ENCODE results near the gene ABRACL.

The ABRACL gene

GRCh38 chr6:139016337-139017213 lies 12.0 kb upstream of the ABRACL start:
- TF ChIP-seq, protein P1, sequence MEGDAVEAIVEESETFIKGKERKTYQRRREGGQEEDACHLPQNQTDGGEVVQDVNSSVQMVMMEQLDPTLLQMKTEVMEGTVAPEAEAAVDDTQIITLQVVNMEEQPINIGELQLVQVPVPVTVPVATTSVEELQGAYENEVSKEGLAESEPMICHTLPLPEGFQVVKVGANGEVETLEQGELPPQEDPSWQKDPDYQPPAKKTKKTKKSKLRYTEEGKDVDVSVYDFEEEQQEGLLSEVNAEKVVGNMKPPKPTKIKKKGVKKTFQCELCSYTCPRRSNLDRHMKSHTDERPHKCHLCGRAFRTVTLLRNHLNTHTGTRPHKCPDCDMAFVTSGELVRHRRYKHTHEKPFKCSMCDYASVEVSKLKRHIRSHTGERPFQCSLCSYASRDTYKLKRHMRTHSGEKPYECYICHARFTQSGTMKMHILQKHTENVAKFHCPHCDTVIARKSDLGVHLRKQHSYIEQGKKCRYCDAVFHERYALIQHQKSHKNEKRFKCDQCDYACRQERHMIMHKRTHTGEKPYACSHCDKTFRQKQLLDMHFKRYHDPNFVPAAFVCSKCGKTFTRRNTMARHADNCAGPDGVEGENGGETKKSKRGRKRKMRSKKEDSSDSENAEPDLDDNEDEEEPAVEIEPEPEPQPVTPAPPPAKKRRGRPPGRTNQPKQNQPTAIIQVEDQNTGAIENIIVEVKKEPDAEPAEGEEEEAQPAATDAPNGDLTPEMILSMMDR (IDR thresholded peaks at IDR 0.05), result no peak

DNA sequence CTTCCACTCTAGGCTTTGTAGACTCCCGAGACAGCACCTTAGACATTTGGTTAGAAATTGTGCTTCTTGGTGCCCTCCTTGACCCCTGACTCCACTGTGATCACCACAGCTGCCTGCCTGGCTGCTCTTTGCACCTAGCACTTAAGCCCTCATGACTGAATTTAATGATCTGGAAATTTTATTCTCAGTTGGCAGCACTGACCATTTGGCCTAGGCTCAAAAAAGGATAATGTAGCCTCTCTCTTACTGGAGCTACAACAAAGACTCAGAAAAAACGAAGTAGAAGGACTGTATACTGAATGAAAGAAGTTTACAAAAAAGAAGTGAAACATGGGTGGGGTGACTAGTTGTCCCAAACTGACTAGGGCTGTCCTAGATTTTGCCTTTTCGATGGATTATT lies 11.3 kb upstream of the ABRACL start:
- TF ChIP-seq, protein P1 (IDR thresholded peaks at IDR 0.05), result no peak

DNA sequence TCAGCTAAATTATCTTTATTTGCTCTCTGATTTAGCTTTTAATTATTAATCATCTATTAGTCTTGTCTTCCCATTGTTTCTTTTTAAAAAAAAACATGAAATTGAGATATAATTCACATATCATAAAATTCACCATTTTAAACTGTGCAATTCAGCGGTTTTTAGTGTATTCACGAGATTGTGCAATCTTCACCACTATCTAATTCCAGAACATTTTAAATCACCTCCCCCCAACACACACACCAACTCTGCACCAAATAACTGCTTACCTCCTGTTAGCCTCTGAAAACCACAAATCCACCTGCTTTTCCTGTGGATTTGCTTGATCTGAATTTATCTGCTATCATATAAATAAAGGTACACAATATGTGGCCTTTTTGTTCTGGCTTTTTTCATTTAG lies 8.8 kb upstream of the ABRACL start:
- TF ChIP-seq, protein P1 (IDR thresholded peaks at IDR 0.05), result no peak

GRCh38 chr6:139020689-139021088 lies 7.9 kb upstream of the ABRACL start:
- TF ChIP-seq, protein P1 (IDR thresholded peaks at IDR 0.05), result no peak

- TF ChIP-seq, protein P1 (IDR thresholded peaks at IDR 0.05), result no peak
Observed at GRCh38 chr6:139027620-139028182, 844 bp upstream of the ABRACL start.

- TF ChIP-seq, protein P1 (IDR thresholded peaks at IDR 0.05), result no peak
Observed at GRCh38 chr6:139028215-139028657, 309 bp upstream of the ABRACL start.

DNA sequence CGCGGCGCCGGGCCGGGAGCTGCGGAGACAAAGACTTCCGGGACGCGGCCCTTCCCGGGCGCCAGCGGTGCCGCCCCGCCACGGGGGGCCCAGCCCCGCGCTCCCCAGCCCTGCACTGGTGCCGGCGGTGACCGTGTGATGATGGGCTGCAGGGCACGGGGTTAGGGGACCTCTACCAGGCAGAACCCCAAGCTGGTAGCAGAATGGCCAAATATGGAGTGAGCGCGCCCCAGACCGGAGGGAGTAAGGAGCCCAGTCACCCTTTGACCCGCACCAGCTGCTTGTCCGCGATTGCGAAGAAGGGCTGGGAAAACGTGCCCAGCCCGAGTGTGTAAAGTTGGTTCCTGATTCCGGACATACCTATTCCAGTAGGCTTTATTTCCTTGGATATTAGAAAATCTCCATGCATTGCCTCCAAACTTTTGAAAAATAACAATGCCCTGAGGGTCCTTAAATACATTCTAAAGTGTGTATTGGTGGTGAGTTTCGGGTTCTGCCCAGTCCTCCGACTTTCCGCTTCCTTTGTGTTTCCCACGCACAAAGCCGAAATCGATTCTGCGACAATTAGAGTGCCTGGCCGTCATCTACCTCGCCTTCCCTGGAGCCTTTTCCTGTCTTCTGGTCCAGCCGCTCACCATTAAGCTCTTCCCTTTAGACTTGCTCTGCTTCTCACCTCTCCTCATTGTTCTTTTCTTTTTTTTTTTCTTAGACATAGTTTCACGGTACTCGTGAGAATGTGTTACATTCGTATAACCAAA lies 1.1 kb downstream of the ABRACL start:
- TF ChIP-seq, protein P1 (IDR thresholded peaks at IDR 0.05), result no peak

Data from LNCAP (cell line).